Adrenal gland (tissue), 12 donors: ENCODE data around the gene TACO1. TPM values are rescaled to one million over a fixed set of nuclear protein-coding genes. Genes with fewer than 3 reads are reported as not detected.

Source experiments
- DNase-seq, 7 donors: peaks; one replicate each; pipeline ENCODE4 v3.0.0-alpha.2; 2019 to 2020
- H3K27ac ChIP-seq, 5 donors: fragments of 200-600 bp; sonication (generic) in 4 of 5; 1 replicate in 3 of 5; 2 replicates in 2 of 5; pipeline versions ENCODE4 v1.5.1 to v1.8.0; 2016 to 2020; ENCODE audit warnings: mild to moderate bottlenecking in 1 of 5
- H3K27me3 ChIP-seq: fragments of 200-600 bp; 2 replicates; pipeline ENCODE4 v1.8.0; 2021
- H3K36me3 ChIP-seq, 2 donors: fragments of 200-600 bp; replicated peaks in 1 of 2; 1 replicate in 1 of 2; 2 replicates in 1 of 2; pipeline versions ENCODE4 v1.5.1 to v1.8.0; 2018 to 2022
- H3K4me1 ChIP-seq, 2 donors: fragments of 200-600 bp; replicated peaks in 1 of 2; 1 replicate in 1 of 2; 2 replicates in 1 of 2; pipeline versions ENCODE4 v1.5.1 to v1.8.0; 2018 to 2021
- H3K4me3 ChIP-seq, 4 donors: fragments of 200-600 bp; sonication (generic) in 3 of 4; one replicate each; pipeline ENCODE4 v1.5.1; 2016 to 2018
- H3K9me3 ChIP-seq, 3 donors: fragments of 200-600 bp; sonication (generic) in 1 of 3; replicated peaks in 1 of 3; 1 replicate in 2 of 3; 2 replicates in 1 of 3; pipeline versions ENCODE4 v1.5.1 to v1.8.0; 2016 to 2021
- CTCF ChIP-seq, 6 experiments: fragments of 450-650 bp in 4 of 6; fragments of 200-600 bp in 2 of 6; sonication (generic) in 1 of 6; IDR thresholded peaks; 1 replicate in 5 of 6; 2 replicates in 1 of 6; pipeline versions ENCODE4 v1.5.1 to v1.8.0; 2016 to 2021; ENCODE audit warnings: antibody characterized with exemption in 6 of 6, mild to moderate bottlenecking in 2 of 6, moderate library complexity in 1 of 6
- POLR2A ChIP-seq, 2 donors: fragments of 450-650 bp; IDR thresholded peaks; one replicate each; pipeline ENCODE4 v1.6.1; 2017; ENCODE audit warnings: antibody characterized with exemption in 2 of 2, mild to moderate bottlenecking in 2 of 2, moderate library complexity in 1 of 2
- WGBS, 4 donors: extraction: QIAGEN DNeasy Blood & Tissue Kit in 2 of 4; methylation state at CpG; one replicate each; pipeline versions ENCODE4 v1.1.5 to v1.1.7; 2013 to 2017; 5-methylcytosine and 5-hydroxymethylcytosine counted together
- intact Hi-C, 2 donors: fragments of 100-400 bp; cut with DNase I; formaldehyde crosslinking; loops; one replicate each; pipeline versions ENCODE4 v1.14.1 to v1.15.0; 2022 to 2023
- polyA plus RNA-seq, 3 donors: library from polyadenylated mRNA; stranded (reverse); fragments of 200-250 nt in 2 of 3; fragments of 350-450 nt in 1 of 3; fragmentation: Illumina TruSeq in 1 of 3; extraction: RNeasy Lipid Tissue Mini Kit (QIAGEN cat#74804) in 1 of 3; gene quantifications; one replicate each; pipeline ENCODE4 v1.2.3, GENCODE V29; 2013 to 2014
- total RNA-seq, 9 donors: library from RNA; depleted of rRNA in 4 of 9; stranded (reverse); fragments of >200 nt in 4 of 9; fragments of 120-200 nt in 1 of 9; fragmentation: NEBNext Ultra II Directional in 1 of 9; extraction: Animal tissue kit (Norgen Biotek cat#: 25700) in 1 of 9; gene quantifications; one replicate each; pipeline versions ENCODE4 v1.1.0 to v1.2.4, GENCODE V29; 2013 to 2023
- donor health status: healthy with polysubstance abuse.
- donor health status: Bipolar disorder and iron deficiency.
- donor health status: DM: yes; HTN: yes; CAD: no.
- donor health status: DM: no; HTN: no; CAD: no.
- donor health status: DM: no; HTN: no; CAD: no.
- donor health status: DM: yes; HTN: yes; CAD: no.

Gene TACO1
- total and polyA plus RNA-seq, 12 donors = 15.4 to 32.1 (median 22.8) TPM

GRCh38 chr17:63595132-63595531 lies 5.6 kb upstream of the TACO1 start:
- no peak for DNase-seq
- no peaks in the 10 kb centered on the region for H3K9me3 ChIP-seq
- no peak overlapping the region for H3K27ac ChIP-seq
- no peak for TF ChIP-seq POLR2A (IDR thresholded peaks at IDR 0.05)
- TF ChIP-seq CTCF (IDR thresholded peaks at IDR 0.05) = no peak
- no peaks in the 10 kb centered on the region for H3K27me3 ChIP-seq
- WGBS, 4 donors = 89 to 99% (median 96%) methylated on average over 3 of the region's 3 CpGs
- H3K4me3 ChIP-seq = no peak overlapping the region
- H3K4me1 ChIP-seq = peaks cover under 1 to 3% of the 10 kb centered on the region in 2 donors
- H3K36me3 ChIP-seq = peaks cover 0 to 20% of the 10 kb centered on the region in 2 donors
- intact Hi-C loops = no loop called here

- Histone ChIP-seq H3K4me3 (no peak overlapping the region), H3K36me3 (peaks cover 0 to under 1% of the 10 kb centered on the region in 2 donors), H3K9me3 (no peaks in the 10 kb centered on the region), H3K27me3 (no peaks in the 10 kb centered on the region), H3K4me1 (peaks cover 5 to 14% of the 10 kb centered on the region in 2 donors), H3K27ac (no peak overlapping the region)
- intact Hi-C loops = no loop called here
- TF ChIP-seq CTCF (IDR thresholded peaks at IDR 0.05) (no peak), POLR2A (IDR thresholded peaks at IDR 0.05) (no peak)
- no peak for DNase-seq
- 48 to 58% (median 55%) methylated on average over 6 of the region's 6 CpGs for WGBS, 4 donors
Measured at GRCh38 chr17:63596856-63597586, 3.7 kb upstream of the TACO1 start.

GRCh38 chr17:63598281-63598680 lies 2.4 kb upstream of the TACO1 start:
- H3K27ac ChIP-seq = no peak overlapping the region
- H3K9me3 ChIP-seq = no peaks in the 10 kb centered on the region
- TF ChIP-seq CTCF (IDR thresholded peaks at IDR 0.05) (no peak), POLR2A (IDR thresholded peaks at IDR 0.05) (no peak)
- intact Hi-C loops = no loop called here
- DNase-seq = no peak
- H3K27me3 ChIP-seq = no peaks in the 10 kb centered on the region
- WGBS, 4 donors = 78 to 86% (median 84%) methylated on average over 2 of the region's 2 CpGs
- no peak overlapping the region for H3K4me3 ChIP-seq
- peaks cover 5 to 17% of the 10 kb centered on the region in 2 donors for H3K4me1 ChIP-seq
- H3K36me3 ChIP-seq = no peaks in the 10 kb centered on the region

GRCh38 chr17:63601439-63602371 lies 1.0 kb downstream of the TACO1 start:
- Histone ChIP-seq H3K27me3 (no peaks in the 10 kb centered on the region), H3K36me3 (peaks cover 0 to 24% of the 10 kb centered on the region in 2 donors), H3K4me3 (peak overlapping the region in 3 of 4 donors; percentile 1 to 94 (median 65)), H3K27ac (peak overlapping the region in 3 of 5 donors; percentile 72 to 80 (median 73)), H3K9me3 (no peaks in the 10 kb centered on the region), H3K4me1 (peaks cover 5 to 17% of the 10 kb centered on the region in 2 donors)
- no peak for DNase-seq
- intact Hi-C loops = no loop called here
- WGBS, 4 donors = 52 to 66% (median 58%) methylated on average over 7 to 9 of the region's 9 CpGs
- no peak for TF ChIP-seq POLR2A (IDR thresholded peaks at IDR 0.05)
- no peak for TF ChIP-seq CTCF (IDR thresholded peaks at IDR 0.05)
